HG03558 (cell line): ENCODE results near the gene IGF2R.

Source experiments
- ATAC-seq: cut with Tn5 transposase; IDR thresholded peaks from one replicate; pipeline ENCODE4 v1.9.1; 2021; ENCODE audit warnings: moderate number of reproducible peaks; ENCODE audit not compliant: unreplicated experiment; ENCODE audit errors: extremely low read depth

The IGF2R gene

GRCh38 chr6:159973951-159974350 lies 5.1 kb downstream of the IGF2R start:
- peak; percentile 51 for ATAC-seq

- ATAC-seq = no peak
These were observed 6.0 kb downstream of the IGF2R start for GRCh38 chr6:159974932-159975331.

GRCh38 chr6:159976686-159977254 lies 7.9 kb downstream of the IGF2R start:
- ATAC-seq = no peak

- ATAC-seq = no peak
These were observed 8.5 kb downstream of the IGF2R start for GRCh38 chr6:159977255-159977903.

GRCh38 chr6:159977904-159978268 lies 9.0 kb downstream of the IGF2R start:
- ATAC-seq = no peak

GRCh38 chr6:159978291-159979135 lies 9.6 kb downstream of the IGF2R start:
- ATAC-seq = no peak

GRCh38 chr6:159979136-159979874 lies 10.4 kb downstream of the IGF2R start:
- peak; percentile 51 for ATAC-seq

- no peak for ATAC-seq
These were observed 11.6 kb downstream of the IGF2R start for GRCh38 chr6:159980474-159980873.

GRCh38 chr6:159981071-159981402 lies 12.2 kb downstream of the IGF2R start:
- no peak for ATAC-seq

GRCh38 chr6:159981403-159982245 lies 12.7 kb downstream of the IGF2R start:
- ATAC-seq = peak; percentile 42

GRCh38 chr6:159982731-159983506 lies 14.0 kb downstream of the IGF2R start:
- ATAC-seq = no peak

- no peak for ATAC-seq
These were observed 14.8 kb downstream of the IGF2R start for GRCh38 chr6:159983641-159984080.

GRCh38 chr6:159984268-159984786 lies 15.4 kb downstream of the IGF2R start:
- ATAC-seq = no peak

GRCh38 chr6:159985296-159985945 lies 16.5 kb downstream of the IGF2R start:
- no peak for ATAC-seq

GRCh38 chr6:159988983-159989454 lies 20.1 kb downstream of the IGF2R start:
- ATAC-seq = no peak

- peak; percentile 76 for ATAC-seq
These were observed 20.9 kb downstream of the IGF2R start for GRCh38 chr6:159989492-159990480.

- no peak for ATAC-seq
These were observed 23.5 kb downstream of the IGF2R start for GRCh38 chr6:159992366-159992765.
